T-helper 17 cell (primary cell): ENCODE results near the gene DOCK8. TPM values are rescaled to one million over a fixed set of nuclear protein-coding genes. Genes with fewer than 3 reads are reported as not detected.

Source experiments
- ATAC-seq: fragments of 150-1000 bp; cut with Tn5 transposase; 2 replicates; pipeline ENCODE4 v1.10.0; 2021; ENCODE audit warnings: mild to moderate bottlenecking, moderate library complexity
- DNase-seq, 3 donors: peaks; one replicate each; pipeline versions ENCODE4 v3.0.0 to v3.0.0-alpha.2; 2020 to 2021
- H3K9me3 ChIP-seq: one replicate; pipeline ENCODE4 v1.7.0; 2013; ENCODE audit warnings: low read length, mild to moderate bottlenecking; ENCODE audit not compliant: control insufficient read depth, poor library complexity, severe bottlenecking
- H3K27ac Mint-ChIP-seq: one replicate; pipeline ENCODE4 v1.8.0; 2022; ENCODE audit warnings: mild to moderate bottlenecking, moderate library complexity, mixed read lengths
- H3K27me3 Mint-ChIP-seq: one replicate; pipeline ENCODE4 v1.8.0; 2022; ENCODE audit warnings: mixed read lengths
- H3K36me3 Mint-ChIP-seq: one replicate; pipeline ENCODE4 v1.8.0; 2022; ENCODE audit warnings: low read depth, mixed read lengths
- H3K4me1 Mint-ChIP-seq: one replicate; pipeline ENCODE4 v1.8.0; 2022; ENCODE audit warnings: mild to moderate bottlenecking, mixed read lengths
- H3K4me3 Mint-ChIP-seq: one replicate; pipeline ENCODE4 v1.8.0; 2022; ENCODE audit warnings: mild to moderate bottlenecking, moderate library complexity, mixed read lengths
- total RNA-seq, 4 donors: library from RNA in 2 of 4; stranded (reverse) in 2 of 4; gene quantifications; one replicate each; pipeline ENCODE4 v1.2.3 and lab custom pipeline; 2022 to 2026

DOCK8 gene
- total RNA-seq, 2 donors from 2014 or later: 160 to 187 TPM

- no peak for ATAC-seq
Measured at GRCh38 chr9:286071-286740, 71.5 kb downstream of the DOCK8 start.

GRCh38 chr9:289121-289520, 74.5 kb downstream of the DOCK8 start:
- no peak overlapping the region for H3K27ac Mint-ChIP-seq
- H3K4me3 Mint-ChIP-seq: no peak overlapping the region
- H3K4me1 Mint-ChIP-seq: peaks cover 27% of the 10 kb centered on the region
- peaks cover 11% of the 10 kb centered on the region for H3K36me3 Mint-ChIP-seq
- H3K9me3 ChIP-seq: no peaks in the 10 kb centered on the region
- ATAC-seq (no peak), DNase-seq (no peak)
- no peaks in the 10 kb centered on the region for H3K27me3 Mint-ChIP-seq

More at GRCh38 chr9:286071-286740, 71.5 kb downstream of the DOCK8 start:
- no peaks in the 10 kb centered on the region for H3K9me3 ChIP-seq
- H3K4me1 Mint-ChIP-seq: peaks cover 35% of the 10 kb centered on the region
- H3K4me3 Mint-ChIP-seq: no peak overlapping the region
- no peaks in the 10 kb centered on the region for H3K27me3 Mint-ChIP-seq
- H3K36me3 Mint-ChIP-seq: peaks cover 7% of the 10 kb centered on the region
- no peak for DNase-seq
- H3K27ac Mint-ChIP-seq: peak overlapping the region; percentile 74

GRCh38 chr9:292915-293314, 78.2 kb downstream of the DOCK8 start:
- H3K9me3 ChIP-seq: no peaks in the 10 kb centered on the region
- no peak for DNase-seq
- peaks cover 11% of the 10 kb centered on the region for H3K36me3 Mint-ChIP-seq
- H3K4me3 Mint-ChIP-seq: peak overlapping the region; percentile 45
- peak overlapping the region; percentile 67 for H3K27ac Mint-ChIP-seq
- ATAC-seq: no peak
- H3K4me1 Mint-ChIP-seq: peaks cover 31% of the 10 kb centered on the region
- no peaks in the 10 kb centered on the region for H3K27me3 Mint-ChIP-seq

GRCh38 chr9:295576-295975, 80.9 kb downstream of the DOCK8 start:
- Mint-ChIP-seq H3K27ac (peak overlapping the region; percentile 86), H3K4me3 (no peak overlapping the region), H3K4me1 (peaks cover 26% of the 10 kb centered on the region), H3K27me3 (no peaks in the 10 kb centered on the region), H3K36me3 (peaks cover 8% of the 10 kb centered on the region)
- ATAC-seq (no peak), DNase-seq (no peak)
- no peaks in the 10 kb centered on the region for H3K9me3 ChIP-seq

- H3K27me3 Mint-ChIP-seq: no peaks in the 10 kb centered on the region
- no peak for DNase-seq
- no peaks in the 10 kb centered on the region for H3K9me3 ChIP-seq
- H3K4me3 Mint-ChIP-seq: no peak overlapping the region
- no peak for ATAC-seq
- peaks cover 29% of the 10 kb centered on the region for H3K4me1 Mint-ChIP-seq
- H3K36me3 Mint-ChIP-seq: peaks cover 13% of the 10 kb centered on the region
- peak overlapping the region; percentile 86 for H3K27ac Mint-ChIP-seq
Measured at GRCh38 chr9:296411-296810, 81.7 kb downstream of the DOCK8 start.

- no peak for DNase-seq
- Mint-ChIP-seq H3K27ac (peak overlapping the region; percentile 86), H3K4me3 (no peak overlapping the region), H3K27me3 (no peaks in the 10 kb centered on the region), H3K36me3 (peaks cover 13% of the 10 kb centered on the region), H3K4me1 (peaks cover 31% of the 10 kb centered on the region)
- ATAC-seq: peak; percentile 65
- no peaks in the 10 kb centered on the region for H3K9me3 ChIP-seq
Measured at GRCh38 chr9:297104-297972, 82.7 kb downstream of the DOCK8 start.

GRCh38 chr9:303502-303901, 88.8 kb downstream of the DOCK8 start:
- no peaks in the 10 kb centered on the region for H3K9me3 ChIP-seq
- H3K36me3 Mint-ChIP-seq: peaks cover 13% of the 10 kb centered on the region
- no peaks in the 10 kb centered on the region for H3K27me3 Mint-ChIP-seq
- no peak overlapping the region for H3K4me3 Mint-ChIP-seq
- peak overlapping the region; percentile 75 for H3K27ac Mint-ChIP-seq
- peaks cover 17% of the 10 kb centered on the region for H3K4me1 Mint-ChIP-seq
- DNase-seq (no peak), ATAC-seq (no peak)

GRCh38 chr9:304106-304505, 89.4 kb downstream of the DOCK8 start:
- ATAC-seq (no peak), DNase-seq (no peak)
- H3K36me3 Mint-ChIP-seq: peaks cover 13% of the 10 kb centered on the region
- H3K9me3 ChIP-seq: no peaks in the 10 kb centered on the region
- H3K4me3 Mint-ChIP-seq: no peak overlapping the region
- H3K27me3 Mint-ChIP-seq: no peaks in the 10 kb centered on the region
- peaks cover 17% of the 10 kb centered on the region for H3K4me1 Mint-ChIP-seq
- H3K27ac Mint-ChIP-seq: peak overlapping the region; percentile 93

- ATAC-seq (peak; percentile 77), DNase-seq (peak in 1 of 3 donors; percentile 39)
- Mint-ChIP-seq H3K4me3 (no peak overlapping the region), H3K27ac (peak overlapping the region; percentile 93), H3K36me3 (peaks cover 13% of the 10 kb centered on the region), H3K27me3 (no peaks in the 10 kb centered on the region), H3K4me1 (peaks cover 17% of the 10 kb centered on the region)
- H3K9me3 ChIP-seq: no peaks in the 10 kb centered on the region
Measured at GRCh38 chr9:304519-305185, 90.0 kb downstream of the DOCK8 start.

GRCh38 chr9:306907-307306, 92.2 kb downstream of the DOCK8 start:
- peak; percentile 86 for ATAC-seq
- Mint-ChIP-seq H3K36me3 (peaks cover 6% of the 10 kb centered on the region), H3K4me3 (no peak overlapping the region), H3K27me3 (no peaks in the 10 kb centered on the region), H3K4me1 (peaks cover 10% of the 10 kb centered on the region), H3K27ac (peak overlapping the region; percentile 53)
- no peaks in the 10 kb centered on the region for H3K9me3 ChIP-seq
- DNase-seq: peak in 2 of 3 donors; percentile 18 to 22

- no peaks in the 10 kb centered on the region for H3K9me3 ChIP-seq
- DNase-seq: no peak
- peaks cover 9% of the 10 kb centered on the region for H3K36me3 Mint-ChIP-seq
- H3K27me3 Mint-ChIP-seq: no peaks in the 10 kb centered on the region
- no peak overlapping the region for H3K4me3 Mint-ChIP-seq
- H3K4me1 Mint-ChIP-seq: peaks cover 3% of the 10 kb centered on the region
- H3K27ac Mint-ChIP-seq: no peak overlapping the region
- no peak for ATAC-seq
Measured at GRCh38 chr9:311841-312240, 97.2 kb downstream of the DOCK8 start.

GRCh38 chr9:312596-313320, 98.1 kb downstream of the DOCK8 start:
- DNase-seq (no peak), ATAC-seq (no peak)
- H3K27me3 Mint-ChIP-seq: no peaks in the 10 kb centered on the region
- peaks cover 1% of the 10 kb centered on the region for H3K4me1 Mint-ChIP-seq
- no peaks in the 10 kb centered on the region for H3K9me3 ChIP-seq
- no peak overlapping the region for H3K4me3 Mint-ChIP-seq
- H3K36me3 Mint-ChIP-seq: peaks cover 4% of the 10 kb centered on the region
- no peak overlapping the region for H3K27ac Mint-ChIP-seq
